ENCODE results near the gene P2RX7.

P2RX7 gene

DNA sequence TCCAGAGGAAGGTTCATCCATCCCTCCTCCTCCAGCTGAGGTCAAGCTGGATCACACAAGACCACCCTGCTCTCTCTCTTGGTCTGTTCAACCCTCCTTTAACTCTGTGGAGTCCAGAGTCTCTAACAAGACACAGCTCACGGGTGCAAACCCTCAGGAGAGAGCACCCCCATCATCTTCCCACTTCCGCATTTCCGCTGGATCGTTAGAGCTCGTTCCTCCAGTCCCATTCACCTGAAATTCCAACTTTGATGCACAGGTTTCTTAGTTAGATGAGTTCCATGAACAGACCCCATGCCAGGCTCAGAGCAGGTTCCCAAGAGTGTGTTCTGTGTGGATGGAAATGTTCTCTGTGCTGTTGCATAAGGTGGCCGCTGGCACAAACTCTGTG, 44.5 kb upstream of the P2RX7 start:
- no peaks in the 10 kb centered on the region for H3K27me3 ChIP-seq (replicated peaks in 2 of 5; ENCODE audit: control insufficient read depth in 4 of 5, insufficient read depth in 5 of 5, low read length in 4 of 5)
- DNase-seq, result no peak
- no peak overlapping the region for H3K27ac ChIP-seq (ENCODE audit: insufficient read depth in 1 of 2, low read depth in 1 of 2, low read length in 2 of 2, poor library complexity in 1 of 2, severe bottlenecking in 2 of 2)
- ChIA-PET CTCF (no interaction called here), POLR2A (no interaction called here)
- no peaks in the 10 kb centered on the region for H3K9me3 ChIP-seq (ENCODE audit: control extremely low read depth in 1 of 5, control insufficient read depth in 4 of 5, insufficient read depth in 2 of 5, low read depth in 1 of 5, low read length in 4 of 5)
- H3K4me1 ChIP-seq (ENCODE audit: control extremely low read depth in 1 of 4, control insufficient read depth in 4 of 4, insufficient read depth in 4 of 4, low read length in 3 of 4), result peaks cover 7 to 23% (median 17%) of the 10 kb centered on the region in 4 experiments
- no peaks in the 10 kb centered on the region for H3K36me3 ChIP-seq (ENCODE audit: control insufficient read depth in 4 of 4, insufficient read depth in 4 of 4, low read length in 3 of 4)
- 97% methylated on average over 6 of the region's 6 CpGs for WGBS (ENCODE audit: insufficient coverage)
- no peak overlapping the region for H3K4me3 ChIP-seq (ENCODE audit: control insufficient read depth in 1 of 7, extremely low read depth in 1 of 7, insufficient read depth in 4 of 7, low read depth in 2 of 7, low read length in 6 of 7)

DNA sequence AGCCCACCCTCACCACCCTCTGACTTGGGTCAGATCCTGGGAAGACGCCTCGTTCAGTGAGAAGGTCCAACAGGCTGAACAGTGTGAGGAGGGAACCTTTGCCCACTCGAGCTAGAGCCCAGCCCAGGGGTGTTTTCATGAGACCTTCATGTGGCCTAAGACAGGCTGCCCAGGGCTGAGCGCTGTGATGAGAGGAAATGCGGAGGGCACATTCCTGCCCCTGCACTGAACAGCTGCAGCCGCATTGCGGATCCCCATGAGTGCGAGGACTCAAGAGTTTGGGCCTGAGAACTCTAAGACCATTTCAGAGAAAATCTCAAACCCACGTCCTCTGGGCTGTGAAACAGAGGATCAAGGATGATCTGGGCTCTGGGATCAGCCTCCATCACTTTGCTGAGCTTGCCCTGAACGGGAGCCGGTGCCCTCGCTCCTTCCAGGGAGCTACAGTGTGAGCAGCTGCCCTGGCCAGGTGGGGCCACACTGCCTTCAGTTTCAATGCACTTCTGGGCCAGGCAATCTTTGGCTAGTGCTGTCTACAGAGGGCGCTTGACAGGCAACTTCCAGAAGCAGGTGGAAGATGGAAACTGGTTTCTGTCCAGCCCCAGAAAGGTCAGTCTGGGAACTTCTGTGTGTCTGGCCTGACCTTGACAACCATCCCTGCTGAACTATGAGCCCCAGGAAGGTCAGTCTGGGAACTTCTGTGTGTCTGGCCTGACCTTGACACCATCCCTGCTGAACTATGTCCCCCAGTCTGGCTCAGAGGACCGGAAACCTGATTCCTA, 43.5 kb upstream of the P2RX7 start:
- H3K4me1 ChIP-seq (ENCODE audit: control extremely low read depth in 1 of 4, control insufficient read depth in 4 of 4, insufficient read depth in 4 of 4, low read length in 3 of 4), result peaks cover 7 to 31% (median 20%) of the 10 kb centered on the region in 4 experiments
- POLR2A ChIA-PET, result no interaction called here
- no peak overlapping the region for H3K27ac ChIP-seq (ENCODE audit: insufficient read depth in 1 of 2, low read depth in 1 of 2, low read length in 2 of 2, poor library complexity in 1 of 2, severe bottlenecking in 2 of 2)
- CTCF ChIA-PET, result no interaction called here
- H3K9me3 ChIP-seq (ENCODE audit: control extremely low read depth in 1 of 5, control insufficient read depth in 4 of 5, insufficient read depth in 2 of 5, low read depth in 1 of 5, low read length in 4 of 5), result no peaks in the 10 kb centered on the region
- H3K36me3 ChIP-seq (ENCODE audit: control insufficient read depth in 4 of 4, insufficient read depth in 4 of 4, low read length in 3 of 4), result no peaks in the 10 kb centered on the region
- H3K4me3 ChIP-seq (ENCODE audit: control insufficient read depth in 1 of 7, extremely low read depth in 1 of 7, insufficient read depth in 4 of 7, low read depth in 2 of 7, low read length in 6 of 7), result no peak overlapping the region
- WGBS (ENCODE audit: insufficient coverage), result 98% methylated on average over 14 of the region's 14 CpGs
- no peak for DNase-seq
- H3K27me3 ChIP-seq (replicated peaks in 2 of 5; ENCODE audit: control insufficient read depth in 4 of 5, insufficient read depth in 5 of 5, low read length in 4 of 5), result no peaks in the 10 kb centered on the region

DNA sequence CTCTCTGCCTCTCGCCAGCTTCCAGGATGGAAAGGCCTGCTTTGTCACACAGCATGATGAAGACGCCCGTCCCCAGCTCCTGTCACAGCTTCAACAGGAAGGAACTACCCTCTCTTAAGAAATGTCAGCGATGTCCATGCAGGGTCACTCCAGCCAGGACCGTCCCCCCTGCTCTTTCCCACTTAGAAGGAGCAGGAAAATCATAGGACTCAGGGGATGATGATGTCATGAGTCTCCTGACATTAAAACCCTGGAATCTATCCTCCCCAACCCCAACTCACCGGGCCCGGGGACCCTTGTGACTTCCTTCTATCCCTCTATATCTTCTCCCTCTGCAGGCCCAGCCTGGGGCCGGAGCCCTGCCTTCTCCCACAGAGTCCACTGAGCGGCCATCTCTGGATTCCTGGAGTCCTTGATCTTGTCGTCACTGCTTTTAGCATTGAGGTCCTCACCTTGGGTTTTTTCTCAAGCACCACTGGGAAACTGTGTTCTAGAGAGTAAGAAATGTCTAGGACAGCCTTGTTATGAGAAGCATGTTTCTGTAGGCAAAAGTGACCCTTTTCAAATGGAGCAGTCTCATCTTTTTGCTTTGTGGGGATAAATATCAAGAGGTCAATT, 42.8 kb upstream of the P2RX7 start:
- no peaks in the 10 kb centered on the region for H3K27me3 ChIP-seq (replicated peaks in 2 of 5; ENCODE audit: control insufficient read depth in 4 of 5, insufficient read depth in 5 of 5, low read length in 4 of 5)
- no peak for DNase-seq
- CTCF ChIA-PET, result no interaction called here
- H3K4me3 ChIP-seq (ENCODE audit: control insufficient read depth in 1 of 7, extremely low read depth in 1 of 7, insufficient read depth in 4 of 7, low read depth in 2 of 7, low read length in 6 of 7), result no peak overlapping the region
- peaks cover 7 to 34% (median 20%) of the 10 kb centered on the region in 4 experiments for H3K4me1 ChIP-seq (ENCODE audit: control extremely low read depth in 1 of 4, control insufficient read depth in 4 of 4, insufficient read depth in 4 of 4, low read length in 3 of 4)
- POLR2A ChIA-PET, result no interaction called here
- H3K27ac ChIP-seq (ENCODE audit: insufficient read depth in 1 of 2, low read depth in 1 of 2, low read length in 2 of 2, poor library complexity in 1 of 2, severe bottlenecking in 2 of 2), result no peak overlapping the region
- H3K36me3 ChIP-seq (ENCODE audit: control insufficient read depth in 4 of 4, insufficient read depth in 4 of 4, low read length in 3 of 4), result no peaks in the 10 kb centered on the region
- H3K9me3 ChIP-seq (ENCODE audit: control extremely low read depth in 1 of 5, control insufficient read depth in 4 of 5, insufficient read depth in 2 of 5, low read depth in 1 of 5, low read length in 4 of 5), result no peaks in the 10 kb centered on the region
- WGBS (ENCODE audit: insufficient coverage), result 93% methylated on average over 9 of the region's 10 CpGs

DNA sequence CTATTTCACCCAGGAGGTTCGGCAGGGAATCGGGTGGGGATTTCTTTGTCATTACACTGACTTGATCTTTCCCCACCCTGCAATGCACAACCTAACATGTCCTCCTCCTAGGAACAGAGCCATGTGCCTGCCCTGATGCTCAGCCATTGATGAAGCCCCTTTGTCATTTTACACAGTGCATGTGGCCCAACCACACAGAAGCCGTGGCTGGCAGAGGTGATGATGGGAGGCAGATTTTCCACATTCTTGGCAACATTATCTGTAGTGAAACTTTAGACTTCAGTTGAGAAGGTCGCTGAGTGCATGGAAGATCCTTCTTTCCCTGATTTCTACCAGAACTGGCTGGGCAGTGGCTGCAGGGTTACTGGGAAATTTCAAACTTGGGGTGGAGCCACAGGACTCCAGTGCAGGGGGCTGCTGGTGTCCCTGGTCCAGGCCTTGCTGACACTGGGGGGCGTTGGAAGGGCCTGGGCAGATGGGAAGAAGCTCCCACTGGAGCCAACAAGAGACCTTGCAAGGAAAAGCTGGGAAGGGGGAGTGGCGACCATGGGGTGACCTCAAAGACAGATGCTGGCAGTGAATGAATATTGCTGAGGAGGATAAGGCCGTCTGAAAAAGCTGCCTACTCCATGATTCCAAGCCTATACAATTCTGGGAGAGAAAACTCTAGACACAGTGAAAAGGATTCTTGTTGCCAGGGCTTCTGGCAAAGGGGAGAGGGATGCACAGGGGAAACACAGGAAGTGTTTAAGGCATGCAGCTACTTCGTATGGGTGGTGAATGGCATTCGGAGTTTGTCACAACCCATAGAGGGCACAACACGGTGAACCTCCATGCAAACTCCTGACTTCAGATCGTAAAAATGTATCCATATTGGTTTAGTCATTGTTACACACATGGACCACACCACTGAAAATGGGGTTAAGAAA, 41.8 kb upstream of the P2RX7 start:
- H3K36me3 ChIP-seq (ENCODE audit: control insufficient read depth in 4 of 4, insufficient read depth in 4 of 4, low read length in 3 of 4), result no peaks in the 10 kb centered on the region
- H3K27me3 ChIP-seq (replicated peaks in 2 of 5; ENCODE audit: control insufficient read depth in 4 of 5, insufficient read depth in 5 of 5, low read length in 4 of 5), result no peaks in the 10 kb centered on the region
- no peaks in the 10 kb centered on the region for H3K9me3 ChIP-seq (ENCODE audit: control extremely low read depth in 1 of 5, control insufficient read depth in 4 of 5, insufficient read depth in 2 of 5, low read depth in 1 of 5, low read length in 4 of 5)
- H3K4me1 ChIP-seq (ENCODE audit: control extremely low read depth in 1 of 4, control insufficient read depth in 4 of 4, insufficient read depth in 4 of 4, low read length in 3 of 4), result peaks cover 7 to 43% (median 27%) of the 10 kb centered on the region in 4 experiments
- 87% methylated on average over 11 of the region's 11 CpGs for WGBS (ENCODE audit: insufficient coverage)
- no peak overlapping the region for H3K27ac ChIP-seq (ENCODE audit: insufficient read depth in 1 of 2, low read depth in 1 of 2, low read length in 2 of 2, poor library complexity in 1 of 2, severe bottlenecking in 2 of 2)
- ChIA-PET CTCF (interaction anchor here (1.3 to 1.7 kb wide), 2 partner anchors 19 to 21 kb away, joined by 4 to 5 read pairs; no protein-coding TSS in a partner anchor), POLR2A (no interaction called here)
- DNase-seq, result no peak
- H3K4me3 ChIP-seq (ENCODE audit: control insufficient read depth in 1 of 7, extremely low read depth in 1 of 7, insufficient read depth in 4 of 7, low read depth in 2 of 7, low read length in 6 of 7), result no peak overlapping the region

DNA sequence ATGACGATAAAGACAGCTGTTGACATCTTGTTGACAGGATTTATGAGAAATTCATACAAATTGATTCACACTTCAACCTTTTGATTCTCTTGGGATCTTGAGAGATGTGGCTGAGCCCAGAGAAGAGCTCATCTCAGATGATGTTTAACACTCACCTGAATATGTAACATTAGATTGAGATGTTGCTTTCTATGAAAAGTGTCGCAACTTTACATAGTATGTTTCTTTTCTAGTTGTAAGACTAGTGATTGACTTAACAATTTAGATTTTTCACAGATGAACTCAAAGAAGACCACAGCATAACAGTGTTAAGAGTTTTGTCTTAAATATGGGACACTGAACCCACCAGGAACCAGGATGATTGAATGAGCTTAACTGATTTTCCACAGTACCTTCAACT, 40.6 kb upstream of the P2RX7 start:
- no peak for DNase-seq
- H3K27ac ChIP-seq (ENCODE audit: insufficient read depth in 1 of 2, low read depth in 1 of 2, low read length in 2 of 2, poor library complexity in 1 of 2, severe bottlenecking in 2 of 2), result no peak overlapping the region
- ChIA-PET CTCF (interaction anchor here (0.7 to 7.1 kb wide), 10 partner anchors 12 to 166 kb away, joined by 3 to 61 read pairs (median 4); no protein-coding TSS in a partner anchor), POLR2A (no interaction called here)
- no peaks in the 10 kb centered on the region for H3K9me3 ChIP-seq (ENCODE audit: control extremely low read depth in 1 of 5, control insufficient read depth in 4 of 5, insufficient read depth in 2 of 5, low read depth in 1 of 5, low read length in 4 of 5)
- no peaks in the 10 kb centered on the region for H3K27me3 ChIP-seq (replicated peaks in 2 of 5; ENCODE audit: control insufficient read depth in 4 of 5, insufficient read depth in 5 of 5, low read length in 4 of 5)
- peaks cover 9 to 50% (median 35%) of the 10 kb centered on the region in 4 experiments for H3K4me1 ChIP-seq (ENCODE audit: control extremely low read depth in 1 of 4, control insufficient read depth in 4 of 4, insufficient read depth in 4 of 4, low read length in 3 of 4)
- 100% methylated on average over 1 of the region's 2 CpGs for WGBS (ENCODE audit: insufficient coverage)
- peak overlapping the region in 2 of 7 experiments; percentile 30 to 47 for H3K4me3 ChIP-seq (ENCODE audit: control insufficient read depth in 1 of 7, extremely low read depth in 1 of 7, insufficient read depth in 4 of 7, low read depth in 2 of 7, low read length in 6 of 7)
- no peaks in the 10 kb centered on the region for H3K36me3 ChIP-seq (ENCODE audit: control insufficient read depth in 4 of 4, insufficient read depth in 4 of 4, low read length in 3 of 4)

DNA sequence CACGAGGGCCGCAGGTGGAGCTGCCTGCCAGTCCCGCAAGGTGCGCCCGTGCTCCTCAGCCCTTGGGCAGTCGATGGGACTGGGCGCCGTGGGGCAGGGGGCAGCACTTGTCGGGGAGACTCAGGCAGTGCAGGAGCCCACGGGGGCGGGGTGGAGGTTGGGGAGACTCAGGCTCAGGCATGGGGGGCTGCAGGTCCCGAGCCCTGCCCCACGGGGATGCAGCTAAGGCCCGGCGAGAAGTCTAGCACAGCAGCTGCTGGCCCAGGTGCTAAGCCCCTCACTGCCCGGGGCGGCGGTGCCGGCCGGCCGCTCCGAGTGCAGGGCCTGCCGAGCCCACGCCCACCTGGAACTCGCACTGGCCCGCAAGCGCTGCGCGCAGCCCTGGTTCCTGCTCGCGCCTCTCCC, 39.2 kb upstream of the P2RX7 start:
- H3K9me3 ChIP-seq (ENCODE audit: control extremely low read depth in 1 of 5, control insufficient read depth in 4 of 5, insufficient read depth in 2 of 5, low read depth in 1 of 5, low read length in 4 of 5), result no peaks in the 10 kb centered on the region
- CTCF ChIA-PET, result interaction anchor here (0.8 to 7.1 kb wide), 6 partner anchors 8 to 235 kb away, joined by 3 to 61 read pairs (median 4); no protein-coding TSS in a partner anchor
- H3K27me3 ChIP-seq (replicated peaks in 2 of 5; ENCODE audit: control insufficient read depth in 4 of 5, insufficient read depth in 5 of 5, low read length in 4 of 5), result no peaks in the 10 kb centered on the region
- H3K27ac ChIP-seq (ENCODE audit: insufficient read depth in 1 of 2, low read depth in 1 of 2, low read length in 2 of 2, poor library complexity in 1 of 2, severe bottlenecking in 2 of 2), result no peak overlapping the region
- POLR2A ChIA-PET, result no interaction called here
- no peak overlapping the region for H3K4me3 ChIP-seq (ENCODE audit: control insufficient read depth in 1 of 7, extremely low read depth in 1 of 7, insufficient read depth in 4 of 7, low read depth in 2 of 7, low read length in 6 of 7)
- 96% methylated on average over 26 of the region's 31 CpGs for WGBS (ENCODE audit: insufficient coverage)
- DNase-seq, result no peak
- H3K36me3 ChIP-seq (ENCODE audit: control insufficient read depth in 4 of 4, insufficient read depth in 4 of 4, low read length in 3 of 4), result no peaks in the 10 kb centered on the region
- peaks cover 9 to 39% (median 24%) of the 10 kb centered on the region in 4 experiments for H3K4me1 ChIP-seq (ENCODE audit: control extremely low read depth in 1 of 4, control insufficient read depth in 4 of 4, insufficient read depth in 4 of 4, low read length in 3 of 4)
